SK-N-SH (cell line): ENCODE data around the gene ASTN2.

Experiments used
- CHD2 ChIP-seq: fragments of 150-350 bp; IDR thresholded peaks from 2 replicates; pipeline ENCODE4 v1.6.1; 2018; ENCODE audit warnings: low read length; ENCODE audit not compliant: partially characterized antibody
- CTCF ChIP-seq: fragments of 200-600 bp; sonication (generic); IDR thresholded peaks from 2 replicates; pipeline ENCODE4 v1.6.1; 2017; ENCODE audit warnings: antibody characterized with exemption, mild to moderate bottlenecking, moderate library complexity
- EP300 ChIP-seq, 2 experiments: IDR thresholded peaks; 2 replicates each; pipeline versions ENCODE4 v1.4.0 to v1.6.1; 2012; ENCODE audit warnings: borderline replicate concordance in 1 of 2, low read depth in 1 of 2, low read length in 1 of 2
- EZH2phosphoT487 ChIP-seq: fragments of 200-600 bp; sonication (generic); IDR thresholded peaks from 2 replicates; pipeline ENCODE4 v1.6.1; 2017; ENCODE audit warnings: low read depth, mixed run types, mild to moderate bottlenecking, antibody characterized with exemption, moderate library complexity, borderline replicate concordance
- FOXJ3 ChIP-seq: sonication (generic); formaldehyde crosslinking; IDR thresholded peaks from 2 replicates; pipeline ENCODE4 v1.5.1; 2020; ENCODE audit warnings: mild to moderate bottlenecking, missing genetic modification reagents
- MEF2A ChIP-seq: IDR thresholded peaks from 2 replicates; pipeline ENCODE4 v1.4.0; 2012; ENCODE audit warnings: low read depth, borderline replicate concordance
- POLR2AphosphoS5 ChIP-seq: IDR thresholded peaks from 2 replicates; pipeline ENCODE4 v1.6.1; 2012; ENCODE audit warnings: low read depth, low read length
- REST ChIP-seq: IDR thresholded peaks from 2 replicates; pipeline ENCODE4 v1.6.1; 2012; ENCODE audit warnings: mild to moderate bottlenecking, low read depth, low read length, moderate library complexity
- RFX5 ChIP-seq: IDR thresholded peaks from 2 replicates; pipeline ENCODE4 v1.6.1; 2012; ENCODE audit warnings: mild to moderate bottlenecking, improper control_type of control experiment, low read length
- SMC3 ChIP-seq: IDR thresholded peaks from 2 replicates; pipeline ENCODE4 v1.6.1; 2012; ENCODE audit warnings: low read depth, low read length, improper control_type of control experiment
- TAF1 ChIP-seq: IDR thresholded peaks from 2 replicates; pipeline ENCODE4 v1.6.1; 2012; ENCODE audit warnings: low read depth, mild to moderate bottlenecking, low read length, moderate library complexity, borderline replicate concordance
- TEAD4 ChIP-seq: IDR thresholded peaks from 2 replicates; pipeline ENCODE4 v1.4.0; 2012; ENCODE audit warnings: mild to moderate bottlenecking, borderline replicate concordance; ENCODE audit not compliant: insufficient read depth
- USF2 ChIP-seq: fragments of 150-350 bp; IDR thresholded peaks from 2 replicates; pipeline ENCODE4 v1.6.1; 2017; ENCODE audit warnings: antibody characterized with exemption, low read length, low read depth, borderline replicate concordance
- TF ChIP-seq, protein P1 (sequence below): IDR thresholded peaks from 2 replicates; pipeline ENCODE4; 2012

DNA sequence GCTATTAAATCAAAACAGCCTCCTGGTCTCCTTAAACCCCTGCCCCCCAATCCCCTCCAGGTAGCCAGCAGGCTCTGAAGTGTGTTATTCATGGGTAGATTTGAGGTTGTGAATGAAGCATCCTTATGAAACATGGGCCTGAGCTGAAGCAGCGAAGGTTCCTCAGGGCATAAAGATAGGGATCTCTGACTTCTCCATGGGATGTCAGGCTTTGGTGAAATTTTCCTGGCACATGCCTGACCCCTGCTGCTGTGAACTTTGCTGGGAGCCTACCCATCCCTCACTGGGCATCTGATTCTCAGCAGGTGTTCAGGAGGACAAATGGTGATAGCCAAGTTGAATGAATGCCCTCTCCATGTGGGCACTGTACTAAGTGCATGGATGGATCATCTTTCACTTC lies 250.3 kb downstream of the ASTN2 start:
- TF ChIP-seq USF2 (no peak), CTCF (no peak), EZH2phosphoT487 (no peak), POLR2AphosphoS5 (no peak), FOXJ3 (no peak), TAF1 (no peak), SMC3 (no peak), RFX5 (no peak), REST (no peak), EP300 (IDR thresholded peaks at IDR 0.05; ENCODE audit: borderline replicate concordance in 1 of 2, low read depth in 1 of 2, low read length in 1 of 2) (no peak), CHD2 (no peak), TEAD4 (no peak), MEF2A (no peak)
- TF ChIP-seq, protein P1, sequence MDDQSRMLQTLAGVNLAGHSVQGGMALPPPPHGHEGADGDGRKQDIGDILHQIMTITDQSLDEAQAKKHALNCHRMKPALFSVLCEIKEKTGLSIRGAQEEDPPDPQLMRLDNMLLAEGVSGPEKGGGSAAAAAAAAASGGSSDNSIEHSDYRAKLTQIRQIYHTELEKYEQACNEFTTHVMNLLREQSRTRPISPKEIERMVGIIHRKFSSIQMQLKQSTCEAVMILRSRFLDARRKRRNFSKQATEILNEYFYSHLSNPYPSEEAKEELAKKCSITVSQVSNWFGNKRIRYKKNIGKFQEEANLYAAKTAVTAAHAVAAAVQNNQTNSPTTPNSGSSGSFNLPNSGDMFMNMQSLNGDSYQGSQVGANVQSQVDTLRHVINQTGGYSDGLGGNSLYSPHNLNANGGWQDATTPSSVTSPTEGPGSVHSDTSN = no peak
